HCT116 (cell line): ENCODE measurements around the gene C1orf21. TPM values are rescaled to one million over a fixed set of nuclear protein-coding genes. Genes with fewer than 3 reads are reported as not detected.

ENCODE experiments used
- ATAC-seq: fragments of 200-7000 bp; cut with Tn5 transposase; 2 replicates; pipeline ENCODE4 v1.9.1; 2020; ENCODE audit warnings: mild to moderate bottlenecking, moderate library complexity
- BruUV-seq: library from RNA; stranded (reverse); fragments of 400-500 nt; replicated peaks from 2 replicates; lab custom pipeline; 2021; lab: Mats Ljungman, UMichigan
- CTCF ChIA-PET: fragments of 300-600 bp; sonication (Branson Sonifier 250); formaldehyde crosslinking; loops from one replicate; lab custom pipeline; 2021; ENCODE audit warnings: antibody characterized with exemption; lab: Charles Lee
- POLR2A ChIA-PET: fragments of 300-600, 350-600 bp; sonication (Branson Sonifier 250); formaldehyde crosslinking; loops from one replicate; lab custom pipeline; 2021; ENCODE audit warnings: antibody characterized with exemption; lab: Charles Lee
- RAD21 ChIA-PET, 2 experiments: fragments of 300-600 bp; sonication (Branson Sonifier 250); formaldehyde crosslinking; loops; one replicate each; lab custom pipeline; 2023; ENCODE audit warnings: low total read pairs in 2 of 2; ENCODE audit not compliant: uncharacterized antibody in 2 of 2, unreplicated experiment in 2 of 2, low non-redundant PET in 1 of 2; lab: Charles Lee
- DNase-seq: peaks from one replicate; pipeline ENCODE4 v3.0.0-alpha.2; 2010; ENCODE audit warnings: low read depth, low spot score
- H2AFZ ChIP-seq: fragments of 200-600 bp; shearing (Covaris generic), sonication (generic); 2 replicates; pipeline ENCODE4 v1.6.1; 2017; ENCODE audit warnings: low read depth, mixed run types, mixed read lengths, antibody characterized with exemption, low read length; ENCODE audit not compliant: poor library complexity, severe bottlenecking
- H3K27ac ChIP-seq: 2 replicates; pipeline ENCODE4 v1.5.1; 2012; ENCODE audit warnings: low read depth, low read length
- H3K27me3 ChIP-seq: fragments of 200-600 bp; sonication (generic); 2 replicates; pipeline ENCODE4 v1.6.1; 2016; ENCODE audit warnings: mixed run types, low read length, mixed read lengths; ENCODE audit not compliant: insufficient read depth
- H3K36me3 ChIP-seq, 2 experiments: fragments of 200-500 bp in 1 of 2; fragments of 200-600 bp in 1 of 2; sonication (Bioruptor generic) in 1 of 2; sonication (generic) in 1 of 2; 2 replicates each; pipeline versions ENCODE4 v1.5.1 to v1.6.1; 2014 to 2016; ENCODE audit warnings: low read length in 2 of 2, inconsistent platforms in 1 of 2, mixed read lengths in 1 of 2, mixed run types in 1 of 2; ENCODE audit not compliant: insufficient read depth in 2 of 2, control insufficient read depth in 1 of 2
- H3K4me1 ChIP-seq, 2 experiments: fragments of 200-600 bp in 1 of 2; sonication (generic) in 1 of 2; 2 replicates each; pipeline versions ENCODE4 v1.5.1 to v1.6.1; 2012 to 2017; ENCODE audit warnings: low read length in 2 of 2, inconsistent platforms in 1 of 2, mild to moderate bottlenecking in 1 of 2, mixed read lengths in 1 of 2, mixed run types in 1 of 2, moderate library complexity in 1 of 2; ENCODE audit not compliant: insufficient read depth in 2 of 2, control insufficient read depth in 1 of 2
- H3K4me2 ChIP-seq: fragments of 200-600 bp; sonication (generic); 2 replicates; pipeline ENCODE4 v1.6.1; 2017; ENCODE audit warnings: mixed run types, low read length, mixed read lengths
- H3K4me3 ChIP-seq, 2 experiments: fragments of 200-600 bp in 1 of 2; sonication (generic) in 1 of 2; replicated peaks in 1 of 2; 2 replicates each; pipeline ENCODE4 v1.5.1; 2011 to 2016; ENCODE audit warnings: low read length in 2 of 2, control low read depth in 1 of 2, low read depth in 1 of 2, mild to moderate bottlenecking in 1 of 2, mixed read lengths in 1 of 2, mixed run types in 1 of 2
- H3K79me2 ChIP-seq: fragments of 200-600 bp; sonication (generic); 2 replicates; pipeline ENCODE4 v1.6.1; 2017; ENCODE audit warnings: mild to moderate bottlenecking, mixed run types, low read length, moderate library complexity, mixed read lengths; ENCODE audit not compliant: insufficient read depth
- H3K9ac ChIP-seq: fragments of 200-600 bp; sonication (generic); 2 replicates; pipeline ENCODE4 v1.6.1; 2016; ENCODE audit warnings: low read length, mixed read lengths
- H3K9me2 ChIP-seq: fragments of 200-600 bp; sonication (generic), shearing (Covaris generic); 2 replicates; pipeline ENCODE4 v1.6.1; 2017; ENCODE audit warnings: mixed run types, mild to moderate bottlenecking, moderate library complexity; ENCODE audit not compliant: insufficient read depth
- H3K9me3 ChIP-seq, 2 experiments: fragments of 200-500 bp in 1 of 2; fragments of 200-600 bp in 1 of 2; sonication (Bioruptor generic) in 1 of 2; sonication (generic) in 1 of 2; 2 replicates each; pipeline ENCODE4 v1.6.1; 2014 to 2017; ENCODE audit warnings: low read length in 2 of 2, mixed read lengths in 2 of 2, inconsistent platforms in 1 of 2, low read depth in 1 of 2, mild to moderate bottlenecking in 1 of 2, mixed run types in 1 of 2, moderate library complexity in 1 of 2; ENCODE audit not compliant: control insufficient read depth in 1 of 2, insufficient read depth in 1 of 2
- H4K20me1 ChIP-seq: fragments of 200-600 bp; sonication (generic), shearing (Covaris generic); 2 replicates; pipeline ENCODE4 v1.6.1; 2017; ENCODE audit warnings: mixed run types, mild to moderate bottlenecking, moderate library complexity; ENCODE audit not compliant: insufficient read depth
- CEBPB ChIP-seq: IDR thresholded peaks from 2 replicates; pipeline ENCODE4 v1.6.1; 2012; ENCODE audit warnings: low read depth
- EGR1 ChIP-seq: IDR thresholded peaks from 2 replicates; pipeline ENCODE4 v1.6.1; 2012; ENCODE audit warnings: low read depth
- ELF1 ChIP-seq: IDR thresholded peaks from 2 replicates; pipeline ENCODE4 v1.6.1; 2012; ENCODE audit warnings: low read depth, borderline replicate concordance
- EZH2 ChIP-seq: fragments of 200-600 bp; sonication (generic); IDR thresholded peaks from 2 replicates; pipeline ENCODE4 v1.6.1; 2017; ENCODE audit warnings: antibody characterized with exemption, mixed run types
- FOSL1 ChIP-seq: IDR thresholded peaks from 2 replicates; pipeline ENCODE4 v1.6.1; 2012; ENCODE audit warnings: low read depth
- JUND ChIP-seq: IDR thresholded peaks from 2 replicates; pipeline ENCODE4 v1.6.1; 2012
- POLR2A ChIP-seq: IDR thresholded peaks from 2 replicates; pipeline ENCODE4 v1.7.0; 2011; ENCODE audit warnings: borderline replicate concordance; ENCODE audit not compliant: insufficient read depth, insufficient read length; ENCODE audit errors: extremely low read depth
- POLR2AphosphoS5 ChIP-seq: IDR thresholded peaks from 2 replicates; pipeline ENCODE4 v1.6.1; 2011; ENCODE audit warnings: mild to moderate bottlenecking, low read depth, low read length, moderate library complexity
- RAD21 ChIP-seq: IDR thresholded peaks from 2 replicates; pipeline ENCODE4 v1.6.1; 2012; ENCODE audit warnings: low read depth, mild to moderate bottlenecking
- SIN3A ChIP-seq: IDR thresholded peaks from 2 replicates; pipeline ENCODE4 v1.6.1; 2012; ENCODE audit warnings: low read depth
- SRF ChIP-seq: IDR thresholded peaks from 2 replicates; pipeline ENCODE4 v1.6.1; 2012; ENCODE audit warnings: low read depth
- TCF7L2 ChIP-seq: IDR thresholded peaks from 2 replicates; pipeline ENCODE4 v1.7.0; 2011; ENCODE audit warnings: borderline replicate concordance, inconsistent platforms; ENCODE audit not compliant: insufficient read depth, insufficient read length; ENCODE audit errors: extremely low read depth
- YY1 ChIP-seq: IDR thresholded peaks from 2 replicates; pipeline ENCODE4 v1.6.1; 2011; ENCODE audit warnings: low read length, low read depth, moderate library complexity, mild to moderate bottlenecking; ENCODE audit not compliant: insufficient replicate concordance; ENCODE audit errors: extremely low read depth
- ZFX ChIP-seq: fragments of 450-650 bp; IDR thresholded peaks from 2 replicates; pipeline ENCODE4 v1.6.1; 2017
- ZNF274 ChIP-seq: fragments of 200-500 bp; sonication (Bioruptor generic); IDR thresholded peaks from 2 replicates; pipeline ENCODE4 v1.6.1; 2014; ENCODE audit warnings: mild to moderate bottlenecking, low read depth, low read length, inconsistent platforms
- intact Hi-C: fragments of 100-400 bp; cut with micrococcal nuclease; formaldehyde crosslinking; loops from 2 replicates; pipeline ENCODE4 v1.10.0; 2022
- total RNA-seq: library from RNA; stranded (reverse); gene quantifications from one replicate; pipeline ENCODE4 v1.2.1, GENCODE V29; 2021; ENCODE audit not compliant: unreplicated experiment
- TF ChIP-seq, protein P1 (sequence below): IDR thresholded peaks from 2 replicates; pipeline ENCODE4 v1.6.1; 2012
- TF ChIP-seq, protein P2 (sequence below), 3 experiments: fragments of 200-600 bp in 1 of 3; sonication (generic) in 1 of 3; IDR thresholded peaks in 2 of 3; conservative IDR thresholded peaks in 1 of 3; 2 replicates each; pipeline ENCODE4 v1.5.1; 2012 to 2017; ENCODE audit warnings: low read depth in 2 of 3, low read length in 2 of 3, antibody characterized with exemption in 1 of 3, borderline replicate concordance in 1 of 3, control low read depth in 1 of 3, mild to moderate bottlenecking in 1 of 3, mixed read lengths in 1 of 3, mixed run types in 1 of 3, moderate library complexity in 1 of 3; ENCODE audit not compliant: insufficient read depth in 1 of 3
- TF ChIP-seq, protein P3 (sequence below): IDR thresholded peaks from 2 replicates; pipeline ENCODE4 v1.6.1; 2012; ENCODE audit warnings: low read depth
- TF ChIP-seq, protein P4 (sequence below): IDR thresholded peaks from 2 replicates; pipeline ENCODE4 v1.6.1; 2011; ENCODE audit warnings: mild to moderate bottlenecking, low read length, moderate library complexity; ENCODE audit not compliant: insufficient replicate concordance; ENCODE audit errors: extremely low read depth
- TF ChIP-seq, protein P5 (sequence below): IDR thresholded peaks from 2 replicates; pipeline ENCODE4 v1.6.1; 2012

C1orf21 gene
- total RNA-seq, 1 experiment from 2014 or later, result 8.9 TPM

DNA sequence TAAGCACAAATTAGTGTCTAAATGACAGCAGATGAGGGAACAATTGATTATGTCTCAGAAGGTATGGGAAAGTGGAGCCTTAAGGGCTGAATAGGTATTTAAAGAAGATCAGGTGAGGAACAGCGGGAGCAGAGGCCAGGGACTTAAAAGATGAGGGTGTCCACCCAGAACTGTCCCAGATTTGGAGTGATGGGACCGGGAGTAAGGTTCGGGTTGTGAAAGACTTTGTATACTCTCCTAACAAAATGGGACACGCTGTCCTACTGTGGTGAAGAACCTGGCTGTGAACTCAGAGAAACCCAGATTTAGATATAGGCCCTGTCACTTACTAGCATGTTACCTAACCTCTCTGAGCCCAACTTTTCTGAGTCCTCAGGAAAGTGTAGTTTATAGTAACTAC, 140.6 kb downstream of the C1orf21 start:
- CTCF ChIA-PET, result no interaction called here
- H3K9ac ChIP-seq, result no peak overlapping the region
- intact Hi-C loops, result no loop called here
- no peak overlapping the region for H2AFZ ChIP-seq
- no peaks in the 10 kb centered on the region; a peak in 1 of 4 replicates for H3K9me3 ChIP-seq
- no TSS peak for BruUV-seq
- no peak overlapping the region for H3K4me2 ChIP-seq
- no peaks in the 10 kb centered on the region for H3K9me2 ChIP-seq
- DNase-seq (no peak), ATAC-seq (no peak)
- H4K20me1 ChIP-seq, result no peaks in the 10 kb centered on the region
- H3K4me1 ChIP-seq, result no peaks in the 10 kb centered on the region
- no peak overlapping the region for H3K4me3 ChIP-seq
- no peaks in the 10 kb centered on the region for H3K27me3 ChIP-seq
- no peaks in the 10 kb centered on the region for H3K79me2 ChIP-seq
- RAD21 ChIA-PET, result no interaction called here
- TF ChIP-seq JUND (no peak), TCF7L2 (no peak), EGR1 (no peak), ZNF274 (no peak), ELF1 (no peak), SRF (no peak), CEBPB (no peak), YY1 (no peak), ZFX (no peak), SIN3A (no peak), EZH2 (no peak), POLR2AphosphoS5 (no peak), RAD21 (no peak), FOSL1 (no peak), POLR2A (no peak)
- TF ChIP-seq, protein P1, sequence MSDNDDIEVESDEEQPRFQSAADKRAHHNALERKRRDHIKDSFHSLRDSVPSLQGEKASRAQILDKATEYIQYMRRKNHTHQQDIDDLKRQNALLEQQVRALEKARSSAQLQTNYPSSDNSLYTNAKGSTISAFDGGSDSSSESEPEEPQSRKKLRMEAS, result no peak
- TF ChIP-seq, protein P2, sequence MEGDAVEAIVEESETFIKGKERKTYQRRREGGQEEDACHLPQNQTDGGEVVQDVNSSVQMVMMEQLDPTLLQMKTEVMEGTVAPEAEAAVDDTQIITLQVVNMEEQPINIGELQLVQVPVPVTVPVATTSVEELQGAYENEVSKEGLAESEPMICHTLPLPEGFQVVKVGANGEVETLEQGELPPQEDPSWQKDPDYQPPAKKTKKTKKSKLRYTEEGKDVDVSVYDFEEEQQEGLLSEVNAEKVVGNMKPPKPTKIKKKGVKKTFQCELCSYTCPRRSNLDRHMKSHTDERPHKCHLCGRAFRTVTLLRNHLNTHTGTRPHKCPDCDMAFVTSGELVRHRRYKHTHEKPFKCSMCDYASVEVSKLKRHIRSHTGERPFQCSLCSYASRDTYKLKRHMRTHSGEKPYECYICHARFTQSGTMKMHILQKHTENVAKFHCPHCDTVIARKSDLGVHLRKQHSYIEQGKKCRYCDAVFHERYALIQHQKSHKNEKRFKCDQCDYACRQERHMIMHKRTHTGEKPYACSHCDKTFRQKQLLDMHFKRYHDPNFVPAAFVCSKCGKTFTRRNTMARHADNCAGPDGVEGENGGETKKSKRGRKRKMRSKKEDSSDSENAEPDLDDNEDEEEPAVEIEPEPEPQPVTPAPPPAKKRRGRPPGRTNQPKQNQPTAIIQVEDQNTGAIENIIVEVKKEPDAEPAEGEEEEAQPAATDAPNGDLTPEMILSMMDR (IDR thresholded peaks at IDR 0.05 in 2 of 3, conservative IDR thresholded peaks at IDR 0.05 in 1 of 3; ENCODE audit: borderline replicate concordance in 1 of 3, insufficient read depth in 1 of 3, low read depth in 2 of 3, low read length in 2 of 3), result no peak
- TF ChIP-seq, protein P3, sequence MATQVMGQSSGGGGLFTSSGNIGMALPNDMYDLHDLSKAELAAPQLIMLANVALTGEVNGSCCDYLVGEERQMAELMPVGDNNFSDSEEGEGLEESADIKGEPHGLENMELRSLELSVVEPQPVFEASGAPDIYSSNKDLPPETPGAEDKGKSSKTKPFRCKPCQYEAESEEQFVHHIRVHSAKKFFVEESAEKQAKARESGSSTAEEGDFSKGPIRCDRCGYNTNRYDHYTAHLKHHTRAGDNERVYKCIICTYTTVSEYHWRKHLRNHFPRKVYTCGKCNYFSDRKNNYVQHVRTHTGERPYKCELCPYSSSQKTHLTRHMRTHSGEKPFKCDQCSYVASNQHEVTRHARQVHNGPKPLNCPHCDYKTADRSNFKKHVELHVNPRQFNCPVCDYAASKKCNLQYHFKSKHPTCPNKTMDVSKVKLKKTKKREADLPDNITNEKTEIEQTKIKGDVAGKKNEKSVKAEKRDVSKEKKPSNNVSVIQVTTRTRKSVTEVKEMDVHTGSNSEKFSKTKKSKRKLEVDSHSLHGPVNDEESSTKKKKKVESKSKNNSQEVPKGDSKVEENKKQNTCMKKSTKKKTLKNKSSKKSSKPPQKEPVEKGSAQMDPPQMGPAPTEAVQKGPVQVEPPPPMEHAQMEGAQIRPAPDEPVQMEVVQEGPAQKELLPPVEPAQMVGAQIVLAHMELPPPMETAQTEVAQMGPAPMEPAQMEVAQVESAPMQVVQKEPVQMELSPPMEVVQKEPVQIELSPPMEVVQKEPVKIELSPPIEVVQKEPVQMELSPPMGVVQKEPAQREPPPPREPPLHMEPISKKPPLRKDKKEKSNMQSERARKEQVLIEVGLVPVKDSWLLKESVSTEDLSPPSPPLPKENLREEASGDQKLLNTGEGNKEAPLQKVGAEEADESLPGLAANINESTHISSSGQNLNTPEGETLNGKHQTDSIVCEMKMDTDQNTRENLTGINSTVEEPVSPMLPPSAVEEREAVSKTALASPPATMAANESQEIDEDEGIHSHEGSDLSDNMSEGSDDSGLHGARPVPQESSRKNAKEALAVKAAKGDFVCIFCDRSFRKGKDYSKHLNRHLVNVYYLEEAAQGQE, result no peak
- TF ChIP-seq, protein P4, sequence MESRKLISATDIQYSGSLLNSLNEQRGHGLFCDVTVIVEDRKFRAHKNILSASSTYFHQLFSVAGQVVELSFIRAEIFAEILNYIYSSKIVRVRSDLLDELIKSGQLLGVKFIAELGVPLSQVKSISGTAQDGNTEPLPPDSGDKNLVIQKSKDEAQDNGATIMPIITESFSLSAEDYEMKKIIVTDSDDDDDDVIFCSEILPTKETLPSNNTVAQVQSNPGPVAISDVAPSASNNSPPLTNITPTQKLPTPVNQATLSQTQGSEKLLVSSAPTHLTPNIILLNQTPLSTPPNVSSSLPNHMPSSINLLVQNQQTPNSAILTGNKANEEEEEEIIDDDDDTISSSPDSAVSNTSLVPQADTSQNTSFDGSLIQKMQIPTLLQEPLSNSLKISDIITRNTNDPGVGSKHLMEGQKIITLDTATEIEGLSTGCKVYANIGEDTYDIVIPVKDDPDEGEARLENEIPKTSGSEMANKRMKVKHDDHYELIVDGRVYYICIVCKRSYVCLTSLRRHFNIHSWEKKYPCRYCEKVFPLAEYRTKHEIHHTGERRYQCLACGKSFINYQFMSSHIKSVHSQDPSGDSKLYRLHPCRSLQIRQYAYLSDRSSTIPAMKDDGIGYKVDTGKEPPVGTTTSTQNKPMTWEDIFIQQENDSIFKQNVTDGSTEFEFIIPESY, result no peak
- TF ChIP-seq, protein P5, sequence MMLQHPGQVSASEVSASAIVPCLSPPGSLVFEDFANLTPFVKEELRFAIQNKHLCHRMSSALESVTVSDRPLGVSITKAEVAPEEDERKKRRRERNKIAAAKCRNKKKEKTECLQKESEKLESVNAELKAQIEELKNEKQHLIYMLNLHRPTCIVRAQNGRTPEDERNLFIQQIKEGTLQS, result no peak
- H3K36me3 ChIP-seq, result no peaks in the 10 kb centered on the region
- no peak overlapping the region for H3K27ac ChIP-seq
- POLR2A ChIA-PET, result no interaction called here
